Endodermal cell (in vitro differentiated cells): ENCODE data around the gene DEUP1. TPM values are rescaled to one million over a fixed set of nuclear protein-coding genes. Genes with fewer than 3 reads are reported as not detected.
"Not testable (repeated sequence)": the region's sequence is repeated elsewhere in the genome, so short reads cannot be mapped to it uniquely, and the experiment has no call there.

Source experiments
- DNase-seq: peaks from one replicate; pipeline ENCODE4 v3.0.0-alpha.2; 2017
- H3K27ac ChIP-seq: 2 replicates; pipeline ENCODE4 v1.5.1; 2013; ENCODE audit warnings: mild to moderate bottlenecking, low read depth, low read length, moderate library complexity
- H3K27me3 ChIP-seq: 2 replicates; pipeline ENCODE4 v1.6.1; 2013; ENCODE audit warnings: mild to moderate bottlenecking, low read length, moderate library complexity; ENCODE audit not compliant: insufficient read depth, control insufficient read depth, poor library complexity, severe bottlenecking
- H3K36me3 ChIP-seq: 2 replicates; pipeline ENCODE4 v1.7.0; 2013; ENCODE audit warnings: mild to moderate bottlenecking, low read length, moderate library complexity; ENCODE audit not compliant: control insufficient read depth, insufficient read depth
- H3K4me1 ChIP-seq: one replicate; pipeline ENCODE4 v1.7.0; 2013; ENCODE audit warnings: low read length; ENCODE audit not compliant: control insufficient read depth, insufficient read depth
- H3K4me3 ChIP-seq: 2 replicates; pipeline ENCODE4 v1.5.1; 2013; ENCODE audit warnings: mild to moderate bottlenecking, low read length, moderate library complexity
- H3K9ac ChIP-seq: 2 replicates; pipeline ENCODE4 v1.6.1; 2013; ENCODE audit warnings: mild to moderate bottlenecking, low read length, moderate library complexity; ENCODE audit not compliant: poor library complexity, severe bottlenecking; ENCODE audit errors: extremely low read depth
- H3K9me3 ChIP-seq: 2 replicates; pipeline ENCODE4 v1.6.1; 2013; ENCODE audit warnings: mild to moderate bottlenecking, low read length, moderate library complexity; ENCODE audit not compliant: control insufficient read depth
- H3K27ac Mint-ChIP-seq: 2 replicates; pipeline ENCODE4 v1.8.0; 2020; ENCODE audit warnings: mixed read lengths
- H3K27me3 Mint-ChIP-seq: 2 replicates; pipeline ENCODE4 v1.8.0; 2021; ENCODE audit warnings: mild to moderate bottlenecking, mixed read lengths; ENCODE audit not compliant: insufficient read depth
- H3K36me3 Mint-ChIP-seq: 2 replicates; pipeline ENCODE4 v1.8.0; 2020; ENCODE audit warnings: low read depth, mixed read lengths
- H3K4me1 Mint-ChIP-seq: 2 replicates; pipeline ENCODE4 v1.8.0; 2020; ENCODE audit warnings: mixed read lengths
- H3K4me3 Mint-ChIP-seq: 2 replicates; pipeline ENCODE4 v1.8.0; 2020; ENCODE audit warnings: mild to moderate bottlenecking, moderate library complexity, mixed read lengths
- H3K9me3 Mint-ChIP-seq: 2 replicates; pipeline ENCODE4 v1.8.0; 2020; ENCODE audit warnings: mild to moderate bottlenecking, mixed read lengths
- WGBS, 2 experiments: methylation state at CpG; one replicate each; pipeline versions ENCODE4 v1.1.5 to v1.1.7; 2013; ENCODE audit warnings: missing lambda C conversion rate in 2 of 2, mixed read lengths in 1 of 2; ENCODE audit not compliant: insufficient coverage in 1 of 2, insufficient read length in 1 of 2; 5-methylcytosine and 5-hydroxymethylcytosine counted together
- total RNA-seq, 2 donors: library from RNA; stranded (reverse); fragmentation: NEBNext Ultra II Directional in 1 of 2; extraction: Animal tissue kit (Norgen Biotek cat#: 25700) in 1 of 2; gene quantifications; 2 replicates in 1 of 2; 3 replicates in 1 of 2; pipeline ENCODE4 v1.2.1, GENCODE V29; 2021
- TF ChIP-seq, protein P1 (sequence below): fragments of 200-600 bp; sonication (generic); conservative IDR thresholded peaks from 2 replicates; pipeline ENCODE4 v1.5.0; 2021; ENCODE audit warnings: antibody characterized with exemption, mild to moderate bottlenecking

DEUP1 gene
- total RNA-seq, 2 donors from 2014 or later, result 0.29 TPM; not detected in 1

DNA sequence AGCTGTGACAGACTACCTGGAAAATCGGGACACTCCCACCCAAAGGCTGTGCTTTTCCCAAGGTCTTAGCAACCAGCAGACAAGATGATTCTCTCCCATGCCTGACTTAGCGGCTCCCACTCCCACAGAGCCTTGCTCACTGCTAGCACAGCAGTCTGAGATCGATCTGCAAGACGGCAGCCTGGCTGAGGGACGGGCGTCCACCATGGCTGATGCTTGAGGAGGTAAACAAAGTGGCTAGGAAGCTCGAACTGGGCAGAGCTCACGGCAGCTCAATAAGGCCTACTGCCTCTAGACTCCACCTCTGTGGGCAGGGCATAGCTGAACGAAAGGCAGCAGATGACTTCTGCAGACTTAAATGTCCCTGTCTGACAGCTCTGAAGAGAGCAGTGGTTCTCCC lies 127.7 kb downstream of the DEUP1 start:
- Histone ChIP-seq H3K36me3 (no peaks in the 10 kb centered on the region), H3K4me3 (no peak overlapping the region), H3K4me1 (no peaks in the 10 kb centered on the region), H3K27me3 (no peaks in the 10 kb centered on the region), H3K9ac (no peak overlapping the region), H3K27ac (no peak overlapping the region), H3K9me3 (no peaks in the 10 kb centered on the region)
- H3K9me3 Mint-ChIP-seq, result no peaks in the 10 kb centered on the region
- 94 to 95% methylated on average over 9 of the region's 9 CpGs for WGBS, 2 experiments
- TF ChIP-seq, protein P1, sequence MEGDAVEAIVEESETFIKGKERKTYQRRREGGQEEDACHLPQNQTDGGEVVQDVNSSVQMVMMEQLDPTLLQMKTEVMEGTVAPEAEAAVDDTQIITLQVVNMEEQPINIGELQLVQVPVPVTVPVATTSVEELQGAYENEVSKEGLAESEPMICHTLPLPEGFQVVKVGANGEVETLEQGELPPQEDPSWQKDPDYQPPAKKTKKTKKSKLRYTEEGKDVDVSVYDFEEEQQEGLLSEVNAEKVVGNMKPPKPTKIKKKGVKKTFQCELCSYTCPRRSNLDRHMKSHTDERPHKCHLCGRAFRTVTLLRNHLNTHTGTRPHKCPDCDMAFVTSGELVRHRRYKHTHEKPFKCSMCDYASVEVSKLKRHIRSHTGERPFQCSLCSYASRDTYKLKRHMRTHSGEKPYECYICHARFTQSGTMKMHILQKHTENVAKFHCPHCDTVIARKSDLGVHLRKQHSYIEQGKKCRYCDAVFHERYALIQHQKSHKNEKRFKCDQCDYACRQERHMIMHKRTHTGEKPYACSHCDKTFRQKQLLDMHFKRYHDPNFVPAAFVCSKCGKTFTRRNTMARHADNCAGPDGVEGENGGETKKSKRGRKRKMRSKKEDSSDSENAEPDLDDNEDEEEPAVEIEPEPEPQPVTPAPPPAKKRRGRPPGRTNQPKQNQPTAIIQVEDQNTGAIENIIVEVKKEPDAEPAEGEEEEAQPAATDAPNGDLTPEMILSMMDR, result no peak
- H3K27ac Mint-ChIP-seq, result no peak overlapping the region
- DNase-seq, result no peak
- H3K27me3 Mint-ChIP-seq, result peaks cover 8% of the 10 kb centered on the region
- H3K4me1 Mint-ChIP-seq, result no peaks in the 10 kb centered on the region
- no peaks in the 10 kb centered on the region for H3K36me3 Mint-ChIP-seq
- no peak overlapping the region for H3K4me3 Mint-ChIP-seq

DNA sequence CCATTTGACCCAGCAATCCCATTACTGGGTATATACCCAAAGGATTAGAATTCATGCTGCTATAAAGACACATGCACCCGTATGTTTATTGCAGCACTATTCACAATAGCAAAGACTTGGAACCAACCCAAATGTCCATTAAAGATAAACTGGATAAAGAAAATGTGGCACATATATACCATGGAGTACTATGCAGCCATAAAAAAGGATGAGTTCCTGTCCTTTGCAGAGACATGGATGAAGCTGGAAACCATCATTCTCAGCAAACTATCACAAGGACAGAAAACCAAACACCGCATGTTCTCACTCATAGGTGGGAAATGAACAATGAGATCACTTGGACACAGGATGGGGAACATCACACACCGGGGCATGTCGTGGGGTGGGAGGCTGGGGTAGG lies 133.1 kb downstream of the DEUP1 start:
- H3K4me3 ChIP-seq, H3K27ac ChIP-seq, H3K27ac Mint-ChIP-seq, H3K9me3 ChIP-seq, H3K9ac ChIP-seq, H3K4me1 ChIP-seq, H3K36me3 Mint-ChIP-seq, H3K36me3 ChIP-seq, H3K27me3 Mint-ChIP-seq, H3K27me3 ChIP-seq, H3K9me3 Mint-ChIP-seq, H3K4me1 Mint-ChIP-seq, DNase-seq, H3K4me3 Mint-ChIP-seq: not testable (repeated sequence)
- WGBS, 2 experiments, result 90% methylated on average over 2 to 3 of the region's 4 CpGs

DNA sequence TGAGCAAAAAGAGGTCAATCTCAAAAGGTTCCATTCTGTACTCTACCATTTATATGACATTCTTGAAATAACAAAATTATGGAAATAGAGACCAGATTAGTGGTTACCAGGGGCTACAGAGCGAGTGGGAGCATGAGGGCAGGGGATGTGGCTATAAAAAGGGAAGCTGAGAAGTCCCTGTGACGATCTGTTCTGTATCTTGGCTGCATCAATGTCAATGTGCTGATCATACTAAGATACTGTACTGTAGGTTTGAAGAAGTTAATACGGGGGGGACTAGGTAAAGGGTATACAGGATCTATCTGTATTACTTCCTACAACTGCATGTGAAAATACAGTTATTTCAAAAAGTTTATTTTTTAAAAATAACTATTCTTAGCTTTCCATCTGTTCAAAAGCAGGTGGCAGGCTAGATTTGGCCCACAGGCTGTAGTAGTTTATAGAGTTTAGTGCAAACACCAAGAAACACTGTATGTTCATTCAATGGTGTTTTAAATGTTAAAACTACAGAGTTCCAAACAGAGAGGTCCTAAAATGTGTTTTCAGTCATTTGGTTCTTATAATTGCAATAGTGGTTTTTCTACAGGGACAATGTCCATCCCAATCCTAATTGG lies 134.5 kb downstream of the DEUP1 start:
- no peaks in the 10 kb centered on the region for H3K9me3 Mint-ChIP-seq
- H3K27ac Mint-ChIP-seq, result no peak overlapping the region
- no peak overlapping the region for H3K4me3 ChIP-seq

More for the DNA sequence above, 134.5 kb downstream of the DEUP1 start:
- Mint-ChIP-seq H3K36me3 (no peaks in the 10 kb centered on the region), H3K4me1 (no peaks in the 10 kb centered on the region), H3K4me3 (no peak overlapping the region), H3K27me3 (peaks cover 8% of the 10 kb centered on the region)
- WGBS, 2 experiments, result 86 to 90% methylated on average over 2 of the region's 3 CpGs
- Histone ChIP-seq H3K27me3 (no peaks in the 10 kb centered on the region), H3K27ac (no peak overlapping the region), H3K9me3 (no peaks in the 10 kb centered on the region), H3K9ac (no peak overlapping the region), H3K4me1 (no peaks in the 10 kb centered on the region), H3K36me3 (no peaks in the 10 kb centered on the region)
- DNase-seq, result no peak
- TF ChIP-seq, protein P1, result no peak
